Measurements from ENCODE around the gene SLC1A1. TPM values are rescaled to one million over a fixed set of nuclear protein-coding genes. Genes with fewer than 3 reads are reported as not detected.

Gene SLC1A1
- total RNA-seq, 5 donors from 2014 or later (not counting 1 experiment from before 2014, with no cell fraction given): 0.26 to 0.46 (median 0.38) TPM; not detected in 2

DNA sequence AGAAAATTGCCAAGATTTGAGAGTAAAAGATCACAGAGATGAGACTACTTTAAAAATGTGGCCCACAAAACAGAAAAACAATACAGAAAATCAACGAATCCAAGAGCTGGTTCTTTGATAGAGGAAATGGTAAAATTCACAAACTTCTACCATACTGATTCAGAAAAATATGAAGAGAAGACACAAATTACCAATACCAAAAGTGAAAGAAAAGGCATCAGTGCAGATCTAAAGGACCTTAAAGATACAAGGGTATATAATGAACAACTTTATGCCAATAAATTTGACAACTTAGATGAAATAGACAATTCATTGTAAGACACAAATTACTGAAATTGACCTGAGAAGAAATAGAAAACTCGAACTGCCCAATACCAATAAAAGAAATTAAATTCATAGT lies 24.4 kb upstream of the SLC1A1 start:
- H3K36me3 Mint-ChIP-seq: no peaks in the 10 kb centered on the region
- no peaks in the 10 kb centered on the region for H3K9me3 ChIP-seq
- H3K27ac Mint-ChIP-seq: no peak overlapping the region
- peaks cover 2 to 5% of the 10 kb centered on the region in 2 experiments for H3K27me3 ChIP-seq (replicated peaks in 1 of 2; ENCODE audit: control insufficient read depth in 2 of 2, extremely low read depth in 1 of 2, insufficient read depth in 2 of 2, low read length in 1 of 2)
- no peak overlapping the region for H3K4me3 Mint-ChIP-seq
- ChIA-PET CTCF (no interaction called here), POLR2A (interaction anchor here in 1 of 2 donors (0.5 kb wide), 1 partner anchor 463 kb away, joined by 3 read pairs; no protein-coding TSS in a partner anchor)
- H3K36me3 ChIP-seq (ENCODE audit: control insufficient read depth in 2 of 2, extremely low read depth in 1 of 2, insufficient read depth in 1 of 2, low read length in 1 of 2): no peaks in the 10 kb centered on the region
- H3K4me1 Mint-ChIP-seq: peaks cover 0 to 6% (median 0%) of the 10 kb centered on the region in 3 donors
- H3K27me3 Mint-ChIP-seq: peaks cover 0 to 7% of the 10 kb centered on the region in 2 donors
- peaks cover 0 to 2% of the 10 kb centered on the region in 2 experiments for H3K4me1 ChIP-seq (ENCODE audit: control insufficient read depth in 1 of 2, extremely low read depth in 1 of 2, insufficient read depth in 2 of 2, low read length in 2 of 2)
- DNase-seq (no peak), ATAC-seq (replicated peaks in 1 of 4) (no peak)
- WGBS (ENCODE audit: insufficient coverage): no CpG with 5 or more reads among the region's 2 CpGs
- H3K4me3 ChIP-seq (ENCODE audit: control insufficient read depth in 1 of 2, extremely low read depth in 1 of 2, low read length in 1 of 2): no peak overlapping the region
- no peak overlapping the region for H3K27ac ChIP-seq (ENCODE audit: low read length)
- peaks cover 0 to 26% (median 5%) of the 10 kb centered on the region in 3 donors for H3K9me3 Mint-ChIP-seq

DNA sequence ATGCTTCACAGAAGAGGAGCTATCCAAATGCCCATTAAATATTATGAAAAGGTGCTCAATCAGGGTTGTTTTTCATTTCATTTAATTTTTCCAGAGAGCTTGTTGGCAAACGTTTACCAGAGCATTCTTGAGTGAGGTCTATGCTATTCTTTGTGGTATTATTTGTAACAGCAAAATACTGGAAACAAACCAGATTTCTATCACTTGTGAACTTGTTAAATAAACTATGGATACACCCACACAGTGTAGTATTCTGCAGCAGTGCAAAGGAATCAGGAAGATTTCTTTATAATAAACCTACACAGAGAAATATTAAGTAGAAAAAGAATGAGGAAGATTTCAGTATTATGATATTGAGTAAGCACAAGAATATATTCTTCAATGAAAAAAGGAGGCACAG lies 15.0 kb upstream of the SLC1A1 start:
- H3K27ac Mint-ChIP-seq: no peak overlapping the region
- no peak overlapping the region for H3K4me3 Mint-ChIP-seq
- Histone ChIP-seq H3K9me3 (no peaks in the 10 kb centered on the region), H3K36me3 (ENCODE audit: control insufficient read depth in 2 of 2, extremely low read depth in 1 of 2, insufficient read depth in 1 of 2, low read length in 1 of 2) (no peaks in the 10 kb centered on the region), H3K4me3 (ENCODE audit: control insufficient read depth in 1 of 2, extremely low read depth in 1 of 2, low read length in 1 of 2) (no peak overlapping the region), H3K4me1 (ENCODE audit: control insufficient read depth in 1 of 2, extremely low read depth in 1 of 2, insufficient read depth in 2 of 2, low read length in 2 of 2) (no peaks in the 10 kb centered on the region), H3K27me3 (replicated peaks in 1 of 2; ENCODE audit: control insufficient read depth in 2 of 2, extremely low read depth in 1 of 2, insufficient read depth in 2 of 2, low read length in 1 of 2) (no peaks in the 10 kb centered on the region), H3K27ac (ENCODE audit: low read length) (no peak overlapping the region)
- ATAC-seq (replicated peaks in 1 of 4): no peak
- H3K9me3 Mint-ChIP-seq: peaks cover 0 to 4% (median 3%) of the 10 kb centered on the region in 3 donors
- WGBS (ENCODE audit: insufficient coverage): no CpG with 5 or more reads among the region's 1 CpG
- no peaks in the 10 kb centered on the region for H3K4me1 Mint-ChIP-seq
- POLR2A ChIA-PET: interaction anchor here in 1 of 2 donors (0.6 kb wide), 1 partner anchor 22 kb away, joined by 8 read pairs; no protein-coding TSS in a partner anchor
- H3K36me3 Mint-ChIP-seq: peaks cover 3% of the 10 kb centered on the region
- no peak for DNase-seq
- CTCF ChIA-PET: no interaction called here
- peaks cover 0 to 4% of the 10 kb centered on the region in 2 donors for H3K27me3 Mint-ChIP-seq

DNA sequence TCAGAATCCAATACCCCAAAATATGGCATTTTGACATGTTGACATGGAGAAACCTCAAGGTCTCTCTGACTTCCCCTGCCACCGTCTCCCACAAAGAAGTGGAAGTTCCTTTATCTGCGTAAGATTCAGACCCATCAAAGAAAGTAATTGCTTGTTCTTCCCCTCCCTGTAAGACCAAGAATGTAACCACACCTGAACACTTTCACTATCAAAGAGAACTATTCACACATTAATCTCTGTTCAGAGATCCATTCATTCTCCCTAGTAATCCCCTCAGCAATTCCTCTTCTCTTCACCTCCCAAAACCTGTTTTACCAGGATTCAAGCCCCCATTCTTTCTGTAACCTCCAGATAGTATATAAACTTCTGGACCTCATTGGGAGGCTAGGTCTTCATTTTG lies 4.1 kb upstream of the SLC1A1 start:
- peaks cover 2 to 15% of the 10 kb centered on the region in 2 experiments for H3K4me1 ChIP-seq (ENCODE audit: control insufficient read depth in 1 of 2, extremely low read depth in 1 of 2, insufficient read depth in 2 of 2, low read length in 2 of 2)
- no peaks in the 10 kb centered on the region for H3K36me3 ChIP-seq (ENCODE audit: control insufficient read depth in 2 of 2, extremely low read depth in 1 of 2, insufficient read depth in 1 of 2, low read length in 1 of 2)
- H3K9me3 Mint-ChIP-seq: no peaks in the 10 kb centered on the region
- H3K4me1 Mint-ChIP-seq: peaks cover 19 to 29% (median 19%) of the 10 kb centered on the region in 3 donors
- no peak overlapping the region for H3K27ac Mint-ChIP-seq
- H3K9me3 ChIP-seq: no peaks in the 10 kb centered on the region
- no peak overlapping the region for H3K4me3 Mint-ChIP-seq
- H3K4me3 ChIP-seq (ENCODE audit: control insufficient read depth in 1 of 2, extremely low read depth in 1 of 2, low read length in 1 of 2): no peak overlapping the region
- peak in 1 of 35 experiments; percentile 9 for DNase-seq
- POLR2A ChIA-PET: no interaction called here
- peaks cover 0 to 19% of the 10 kb centered on the region in 2 experiments for H3K27me3 ChIP-seq (replicated peaks in 1 of 2; ENCODE audit: control insufficient read depth in 2 of 2, extremely low read depth in 1 of 2, insufficient read depth in 2 of 2, low read length in 1 of 2)
- H3K27ac ChIP-seq (ENCODE audit: low read length): no peak overlapping the region
- CTCF ChIA-PET: interaction anchor here in 1 of 2 donors (0.7 kb wide), 1 partner anchor 353 kb away, joined by 3 read pairs; no protein-coding TSS in a partner anchor
- peak in 1 of 4 experiments; percentile 81 for ATAC-seq (replicated peaks in 1 of 4)
- 0% methylated on average over 2 of the region's 2 CpGs for WGBS (ENCODE audit: insufficient coverage)
- no peaks in the 10 kb centered on the region for H3K36me3 Mint-ChIP-seq
- peaks cover 11 to 16% of the 10 kb centered on the region in 2 donors for H3K27me3 Mint-ChIP-seq

DNA sequence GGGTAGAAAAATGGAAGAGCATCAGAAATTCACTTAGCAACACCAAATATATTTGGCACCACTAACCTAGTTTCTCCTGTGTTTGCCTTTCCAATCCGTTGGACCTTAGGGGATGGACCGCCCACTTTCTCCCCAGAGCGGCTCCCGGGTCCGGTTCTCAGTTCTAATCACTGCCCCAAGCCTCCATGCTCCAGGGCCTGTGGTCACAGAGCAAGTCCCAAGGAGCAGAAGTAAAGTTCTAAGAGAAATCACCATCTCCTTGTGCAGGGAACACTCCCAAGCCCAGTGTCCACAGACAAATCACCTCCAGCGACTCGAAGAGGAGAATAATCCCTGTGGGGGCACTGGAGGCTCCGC lies 728 bp upstream of the SLC1A1 start:
- H3K27ac ChIP-seq (ENCODE audit: low read length): no peak overlapping the region
- H3K9me3 ChIP-seq: no peaks in the 10 kb centered on the region
- H3K4me1 Mint-ChIP-seq: peaks cover 26 to 39% (median 30%) of the 10 kb centered on the region in 3 donors
- peaks cover 36 to 39% of the 10 kb centered on the region in 2 donors for H3K27me3 Mint-ChIP-seq
- ATAC-seq (replicated peaks in 1 of 4) (no peak), DNase-seq (no peak)
- CTCF ChIA-PET: interaction anchor here in 1 of 2 donors (0.8 to 0.9 kb wide), 2 partner anchors 28 to 55 kb away, joined by 3 to 6 read pairs; no protein-coding TSS in a partner anchor
- H3K4me3 ChIP-seq (ENCODE audit: control insufficient read depth in 1 of 2, extremely low read depth in 1 of 2, low read length in 1 of 2): peak overlapping the region; percentile 41 to 69
- H3K9me3 Mint-ChIP-seq: no peaks in the 10 kb centered on the region
- H3K36me3 ChIP-seq (ENCODE audit: control insufficient read depth in 2 of 2, extremely low read depth in 1 of 2, insufficient read depth in 1 of 2, low read length in 1 of 2): no peaks in the 10 kb centered on the region
- H3K36me3 Mint-ChIP-seq: no peaks in the 10 kb centered on the region
- H3K27ac Mint-ChIP-seq: no peak overlapping the region
- H3K4me1 ChIP-seq (ENCODE audit: control insufficient read depth in 1 of 2, extremely low read depth in 1 of 2, insufficient read depth in 2 of 2, low read length in 2 of 2): peaks cover 2 to 21% of the 10 kb centered on the region in 2 experiments
- POLR2A ChIA-PET: no interaction called here
- WGBS (ENCODE audit: insufficient coverage): 6% methylated on average over 8 of the region's 8 CpGs
- peaks cover 11 to 34% of the 10 kb centered on the region in 2 experiments for H3K27me3 ChIP-seq (replicated peaks in 1 of 2; ENCODE audit: control insufficient read depth in 2 of 2, extremely low read depth in 1 of 2, insufficient read depth in 2 of 2, low read length in 1 of 2)
- peak overlapping the region; percentile 71 to 83 (median 75) for H3K4me3 Mint-ChIP-seq

DNA sequence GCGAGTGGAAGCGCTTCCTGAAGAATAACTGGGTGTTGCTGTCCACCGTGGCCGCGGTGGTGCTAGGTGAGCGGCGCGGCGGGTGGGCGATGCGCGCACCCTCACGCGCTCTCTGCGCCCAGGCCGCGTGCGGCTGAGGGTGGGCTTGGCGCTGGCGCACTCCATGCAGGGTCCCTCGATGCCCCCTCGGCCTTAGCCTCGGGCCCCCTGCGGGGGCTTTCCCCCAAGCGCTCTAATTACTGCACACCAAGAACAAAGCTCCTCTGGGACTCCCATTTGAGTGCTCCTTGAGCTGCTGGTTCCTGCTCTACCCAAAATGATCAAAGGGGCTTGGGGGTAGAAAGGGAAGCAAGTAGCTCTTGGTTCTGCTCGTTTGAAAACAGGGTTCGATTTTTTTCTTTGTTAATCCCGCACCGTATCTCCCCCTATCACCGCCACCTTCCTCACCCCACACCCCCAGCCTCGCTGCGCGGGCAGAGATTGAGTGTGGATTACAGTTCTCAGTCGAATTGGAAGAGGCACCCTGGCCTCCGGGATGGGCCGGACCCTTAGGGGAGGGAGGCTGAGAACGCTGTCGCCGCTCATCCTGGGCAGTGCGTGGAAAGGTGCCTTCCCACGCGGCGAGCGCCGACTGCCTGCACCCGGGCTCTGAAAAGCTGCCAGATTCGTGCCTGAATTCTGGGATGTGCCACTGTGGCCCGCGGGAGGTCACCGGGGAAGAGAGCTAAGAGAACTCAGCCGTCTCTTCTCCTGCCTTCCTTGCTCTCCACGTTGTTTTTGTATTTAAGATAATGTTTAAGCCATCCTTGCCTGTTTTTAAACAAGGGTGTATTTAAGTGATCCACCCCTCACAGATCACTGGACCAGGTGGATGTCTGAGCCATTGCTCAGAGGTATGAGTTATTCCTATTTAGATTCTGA lies 697 bp downstream of the SLC1A1 start:
- ATAC-seq (replicated peaks in 1 of 4) (peak in 2 of 4 experiments; percentile 3 to 14), DNase-seq (peak in 1 of 35 experiments; percentile 4)
- peaks cover 11 to 45% of the 10 kb centered on the region in 2 experiments for H3K27me3 ChIP-seq (replicated peaks in 1 of 2; ENCODE audit: control insufficient read depth in 2 of 2, extremely low read depth in 1 of 2, insufficient read depth in 2 of 2, low read length in 1 of 2)
- H3K27ac ChIP-seq (ENCODE audit: low read length): no peak overlapping the region
- no peaks in the 10 kb centered on the region for H3K36me3 ChIP-seq (ENCODE audit: control insufficient read depth in 2 of 2, extremely low read depth in 1 of 2, insufficient read depth in 1 of 2, low read length in 1 of 2)
- H3K4me3 Mint-ChIP-seq: peak overlapping the region; percentile 79 to 83 (median 81)
- H3K27ac Mint-ChIP-seq: peak overlapping the region in 1 of 2 donors; percentile 61
- H3K4me1 Mint-ChIP-seq: peaks cover 26 to 33% (median 30%) of the 10 kb centered on the region in 3 donors
- H3K9me3 Mint-ChIP-seq: no peaks in the 10 kb centered on the region
- peaks cover 50 to 52% of the 10 kb centered on the region in 2 donors for H3K27me3 Mint-ChIP-seq
- POLR2A ChIA-PET: no interaction called here
- H3K9me3 ChIP-seq: no peaks in the 10 kb centered on the region
- CTCF ChIA-PET: no interaction called here
- H3K4me3 ChIP-seq (ENCODE audit: control insufficient read depth in 1 of 2, extremely low read depth in 1 of 2, low read length in 1 of 2): peak overlapping the region; percentile 34 to 69
- H3K4me1 ChIP-seq (ENCODE audit: control insufficient read depth in 1 of 2, extremely low read depth in 1 of 2, insufficient read depth in 2 of 2, low read length in 2 of 2): peaks cover 2 to 21% of the 10 kb centered on the region in 2 experiments
- WGBS (ENCODE audit: insufficient coverage): 5% methylated on average over 31 of the region's 52 CpGs
- no peaks in the 10 kb centered on the region for H3K36me3 Mint-ChIP-seq

DNA sequence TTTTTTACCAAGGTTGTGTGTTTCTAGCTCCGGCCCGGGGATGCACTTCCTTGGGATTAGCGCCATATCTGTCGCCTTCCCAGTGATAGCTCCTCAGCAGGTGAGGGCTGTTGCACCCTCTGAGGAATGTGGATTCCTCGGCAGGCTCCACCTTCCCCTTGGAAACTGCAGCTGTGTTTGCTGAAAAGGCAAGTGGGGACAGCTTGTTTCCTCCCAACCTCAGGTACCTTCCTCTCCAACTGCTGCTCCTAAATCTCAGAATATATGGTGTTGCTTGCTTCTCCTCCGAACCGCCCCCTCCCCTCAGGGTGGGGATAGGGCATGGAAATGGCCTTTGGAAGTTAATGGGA lies 1.3 kb downstream of the SLC1A1 start:
- no peak overlapping the region for H3K27ac ChIP-seq (ENCODE audit: low read length)
- CTCF ChIA-PET: no interaction called here
- H3K27me3 ChIP-seq (replicated peaks in 1 of 2; ENCODE audit: control insufficient read depth in 2 of 2, extremely low read depth in 1 of 2, insufficient read depth in 2 of 2, low read length in 1 of 2): peaks cover 11 to 51% of the 10 kb centered on the region in 2 experiments
- peaks cover 2 to 21% of the 10 kb centered on the region in 2 experiments for H3K4me1 ChIP-seq (ENCODE audit: control insufficient read depth in 1 of 2, extremely low read depth in 1 of 2, insufficient read depth in 2 of 2, low read length in 2 of 2)
- no peaks in the 10 kb centered on the region for H3K9me3 ChIP-seq
- POLR2A ChIA-PET: no interaction called here
- H3K9me3 Mint-ChIP-seq: no peaks in the 10 kb centered on the region
- peaks cover 53 to 54% of the 10 kb centered on the region in 2 donors for H3K27me3 Mint-ChIP-seq
- H3K27ac Mint-ChIP-seq: peak overlapping the region in 1 of 2 donors; percentile 5
- ATAC-seq (replicated peaks in 1 of 4) (no peak), DNase-seq (no peak)
- H3K36me3 ChIP-seq (ENCODE audit: control insufficient read depth in 2 of 2, extremely low read depth in 1 of 2, insufficient read depth in 1 of 2, low read length in 1 of 2): no peaks in the 10 kb centered on the region
- H3K4me3 ChIP-seq (ENCODE audit: control insufficient read depth in 1 of 2, extremely low read depth in 1 of 2, low read length in 1 of 2): peak overlapping the region; percentile 34 to 69
- H3K4me3 Mint-ChIP-seq: peak overlapping the region; percentile 79 to 83 (median 81)
- WGBS (ENCODE audit: insufficient coverage): no CpG with 5 or more reads among the region's 7 CpGs
- H3K4me1 Mint-ChIP-seq: peaks cover 20 to 27% (median 24%) of the 10 kb centered on the region in 3 donors
- H3K36me3 Mint-ChIP-seq: no peaks in the 10 kb centered on the region
